Stomach (tissue), 9 donors: Measurements from ENCODE around the gene COL16A1. TPM values are rescaled to one million over a fixed set of nuclear protein-coding genes. Genes with fewer than 3 reads are reported as not detected.

Experiments
- DNase-seq, 2 donors: peaks; one replicate each; pipeline versions ENCODE4 v3.0.0 to v3.0.0-alpha.2; 2013 to 2019
- H3K27ac ChIP-seq, 5 donors: fragments of 200-600 bp in 4 of 5; sonication (generic) in 4 of 5; one replicate each; pipeline ENCODE4 v1.5.1; 2013 to 2019; ENCODE audit warnings: mild to moderate bottlenecking in 1 of 5, moderate library complexity in 1 of 5
- H3K27me3 ChIP-seq, 3 donors: fragments of 200-600 bp; sonication (generic); one replicate each; pipeline ENCODE4 v1.5.1; 2017 to 2019; ENCODE audit warnings: mixed run types in 1 of 3
- H3K36me3 ChIP-seq, 4 donors: fragments of 200-600 bp; sonication (generic); 1 replicate in 3 of 4; 2 replicates in 1 of 4; pipeline ENCODE4 v1.5.1; 2016 to 2019
- H3K4me1 ChIP-seq, 4 donors: fragments of 200-600 bp; sonication (generic); one replicate each; pipeline ENCODE4 v1.5.1; 2016 to 2019
- H3K4me3 ChIP-seq, 4 donors: fragments of 200-600 bp; sonication (generic) in 3 of 4; one replicate each; pipeline ENCODE4 v1.5.1; 2016 to 2019; ENCODE audit warnings: mild to moderate bottlenecking in 1 of 4
- H3K9me3 ChIP-seq, 4 donors: fragments of 200-600 bp; sonication (generic); one replicate each; pipeline ENCODE4 v1.5.1; 2016 to 2019
- CTCF ChIP-seq, 7 experiments: fragments of 450-650 bp in 4 of 7; fragments of 200-600 bp in 3 of 7; sonication (generic) in 3 of 7; IDR thresholded peaks; one replicate each; pipeline ENCODE4 v1.5.1; 2016 to 2019; ENCODE audit warnings: antibody characterized with exemption in 7 of 7, control low read depth in 2 of 7, mild to moderate bottlenecking in 1 of 7
- EP300 ChIP-seq: sonication (generic); formaldehyde crosslinking; IDR thresholded peaks from one replicate; pipeline ENCODE4 v1.6.1; 2017; ENCODE audit warnings: antibody characterized with exemption
- POLR2A ChIP-seq, 4 donors: fragments of 450-650 bp; IDR thresholded peaks; one replicate each; pipeline ENCODE4 v1.6.1; 2016; ENCODE audit warnings: antibody characterized with exemption in 4 of 4, control low read depth in 2 of 4, mild to moderate bottlenecking in 1 of 4, moderate library complexity in 1 of 4
- POLR2AphosphoS5 ChIP-seq, 3 donors: sonication (generic); formaldehyde crosslinking; IDR thresholded peaks; one replicate each; pipeline ENCODE4 v1.6.1; 2016; ENCODE audit warnings: antibody characterized with exemption in 3 of 3
- WGBS, 5 donors: extraction: QIAGEN DNeasy Blood & Tissue Kit in 3 of 5; methylation state at CpG; one replicate each; pipeline versions ENCODE4 v1.1.5 to v1.1.7; 2013 to 2018; 5-methylcytosine and 5-hydroxymethylcytosine counted together
- intact Hi-C: fragments of 100-400 bp; cut with DNase I; formaldehyde crosslinking; loops from one replicate; pipeline ENCODE4 v1.15.1; 2023; ENCODE audit warnings: low total_unique reads
- polyA plus RNA-seq, 3 donors: library from polyadenylated mRNA; stranded (reverse); fragments of 200-250 nt; gene quantifications; one replicate each; pipeline ENCODE4 v1.2.3, GENCODE V29; 2013
- total RNA-seq, 5 donors: library from RNA; depleted of rRNA; stranded (reverse); fragments of >200 nt; gene quantifications; one replicate each; pipeline versions ENCODE4 v1.1.0 to v1.2.3, GENCODE V29; 2014 to 2016
- donor health status: healthy with polysubstance abuse.
- donor health status: Bipolar disorder and iron deficiency.
- donor health status: healthy.

Gene COL16A1
- total and polyA plus RNA-seq, 8 donors, result 19.8 to 127 (median 74.1) TPM

- peaks cover 5 to 48% (median 34%) of the 10 kb centered on the region in 4 donors for H3K36me3 ChIP-seq
- peaks cover 0 to 17% (median 9%) of the 10 kb centered on the region in 4 donors for H3K4me1 ChIP-seq
- no peaks in the 10 kb centered on the region for H3K27me3 ChIP-seq
- intact Hi-C loops, result no loop called here
- DNase-seq, result no peak
- H3K27ac ChIP-seq, result peak overlapping the region in 1 of 5 donors; percentile 2
- no peaks in the 10 kb centered on the region for H3K9me3 ChIP-seq
- 68 to 76% (median 69%) methylated on average over 6 of the region's 6 CpGs for WGBS, 5 donors
- H3K4me3 ChIP-seq, result no peak overlapping the region
- TF ChIP-seq POLR2AphosphoS5 (IDR thresholded peaks at IDR 0.05) (no peak), CTCF (IDR thresholded peaks at IDR 0.05) (no peak), POLR2A (IDR thresholded peaks at IDR 0.05) (no peak), EP300 (no peak)
Observed at GRCh38 chr1:31651766-31652165, 52.1 kb downstream of the COL16A1 start.

- TF ChIP-seq POLR2A (IDR thresholded peaks at IDR 0.05), result no peak
- TF ChIP-seq EP300, result no peak
- TF ChIP-seq POLR2AphosphoS5 (IDR thresholded peaks at IDR 0.05), result no peak
- no peak for TF ChIP-seq CTCF (IDR thresholded peaks at IDR 0.05)
- Histone ChIP-seq H3K4me3 (no peak overlapping the region), H3K36me3 (peaks cover 5 to 42% (median 32%) of the 10 kb centered on the region in 4 donors), H3K27ac (peak overlapping the region in 3 of 5 donors; percentile 22 to 30 (median 28)), H3K4me1 (peaks cover 0 to 17% (median 9%) of the 10 kb centered on the region in 4 donors), H3K27me3 (no peaks in the 10 kb centered on the region), H3K9me3 (no peaks in the 10 kb centered on the region)
- intact Hi-C loops, result no loop called here
- no peak for DNase-seq
- WGBS, 5 donors, result 9 to 17% (median 12%) methylated on average over 1 of the region's 1 CpG
Observed at GRCh38 chr1:31651089-31651420, 52.8 kb downstream of the COL16A1 start.

GRCh38 chr1:31650161-31651088 lies 53.4 kb downstream of the COL16A1 start:
- no peak for DNase-seq
- Histone ChIP-seq H3K4me1 (peaks cover 6 to 23% (median 12%) of the 10 kb centered on the region in 4 donors), H3K27ac (peak overlapping the region in 2 of 5 donors; percentile 22 to 30), H3K36me3 (peaks cover 5 to 36% (median 28%) of the 10 kb centered on the region in 4 donors), H3K27me3 (no peaks in the 10 kb centered on the region), H3K9me3 (no peaks in the 10 kb centered on the region), H3K4me3 (no peak overlapping the region)
- intact Hi-C loops, result no loop called here
- 63 to 72% (median 69%) methylated on average over 9 of the region's 9 CpGs for WGBS, 5 donors
- no peak for TF ChIP-seq POLR2AphosphoS5 (IDR thresholded peaks at IDR 0.05)

- peak overlapping the region in 2 of 5 donors; percentile 17 to 34 for H3K27ac ChIP-seq
- H3K27me3 ChIP-seq, result no peaks in the 10 kb centered on the region
- H3K4me3 ChIP-seq, result no peak overlapping the region
- H3K36me3 ChIP-seq, result peaks cover 1 to 22% (median 15%) of the 10 kb centered on the region in 4 donors
- no peak for TF ChIP-seq POLR2A (IDR thresholded peaks at IDR 0.05)
- no peak for TF ChIP-seq EP300
- no peak for TF ChIP-seq POLR2AphosphoS5 (IDR thresholded peaks at IDR 0.05)
- TF ChIP-seq CTCF (IDR thresholded peaks at IDR 0.05), result no peak
- DNase-seq, result no peak
- 73 to 80% (median 77%) methylated on average over 9 of the region's 9 CpGs for WGBS, 5 donors
- intact Hi-C loops, result no loop called here
- no peaks in the 10 kb centered on the region for H3K9me3 ChIP-seq
- peaks cover 9 to 28% (median 17%) of the 10 kb centered on the region in 4 donors for H3K4me1 ChIP-seq
Observed at GRCh38 chr1:31648641-31649357, 55.0 kb downstream of the COL16A1 start.
